ENCODE results near the gene COA6.

COA6 gene

GRCh38 chr1:234412830-234413229 lies 39.6 kb downstream of the COA6 start:
- DNase-seq (ENCODE audit: low spot score): no peak

GRCh38 chr1:234413485-234413884 lies 40.2 kb downstream of the COA6 start:
- DNase-seq (ENCODE audit: low spot score): no peak

- no peak for DNase-seq (ENCODE audit: low spot score)
These were observed 40.7 kb downstream of the COA6 start for GRCh38 chr1:234413990-234414389.

GRCh38 chr1:234427950-234428646 lies 54.8 kb downstream of the COA6 start:
- no peak for DNase-seq (ENCODE audit: low spot score)

- DNase-seq (ENCODE audit: low spot score): no peak
These were observed 56.2 kb downstream of the COA6 start for GRCh38 chr1:234429434-234429806.

GRCh38 chr1:234430691-234431090 lies 57.4 kb downstream of the COA6 start:
- no peak for DNase-seq (ENCODE audit: low spot score)

- no peak for DNase-seq (ENCODE audit: low spot score)
These were observed 58.0 kb downstream of the COA6 start for GRCh38 chr1:234431255-234431654.

GRCh38 chr1:234433563-234434285 lies 60.5 kb downstream of the COA6 start:
- peak; percentile 68 for DNase-seq (ENCODE audit: low spot score)

Data from COLO829 (cell line).